Measurements from ENCODE around the gene CCDC90B. TPM values are rescaled to one million over a fixed set of nuclear protein-coding genes. Genes with fewer than 3 reads are reported as not detected.
A peak's percentile ranks its signal among the peaks of the same experiment; 100 is the strongest.

The CCDC90B gene
- total and polyA plus RNA-seq, 10 of the 15 experiments (the other 5 are each of a cell fraction or from before 2014, with no cell fraction given), result 33.2 to 91.5 (median 59.2) TPM

- no peak overlapping the region for H3K9ac ChIP-seq (ENCODE audit: control insufficient read depth, insufficient read depth, low read length)
- SMC1A ChIA-PET (ENCODE audit: uncharacterized antibody, unreplicated experiment), result interaction anchor here (1.0 to 1.2 kb wide), 3 partner anchors 14 to 26 kb away, joined by 3 to 4 read pairs (median 3); no protein-coding TSS in a partner anchor
- TF ChIP-seq NR2C1 (IDR thresholded peaks at IDR 0.05), result no peak
- CTCF ChIA-PET, result interaction anchor here (0.6 to 3.4 kb wide), 10 partner anchors 12 to 540 kb away, joined by 3 to 14 read pairs (median 3); no protein-coding TSS in a partner anchor
- intact Hi-C loops (cut with micrococcal nuclease; ENCODE audit: unreplicated experiment) (no loop called here), in situ Hi-C loops (cut with MboI) (no loop called here)
- H3K79me2 ChIP-seq (ENCODE audit: control insufficient read depth, insufficient read depth, low read length), result no peaks in the 10 kb centered on the region
- no peak overlapping the region for H3K4me3 ChIP-seq
- RAD21 ChIA-PET (ENCODE audit: unreplicated experiment), result interaction anchor here (0.9 to 1.7 kb wide), 3 partner anchors 10 to 26 kb away, joined by 3 to 4 read pairs (median 4); partner anchors contain the start of gene CCDC90B
- no peak overlapping the region for H3K4me2 ChIP-seq (ENCODE audit: control insufficient read depth, insufficient read depth)
- DNase-seq (ENCODE audit: low read depth, low spot score), result no peak
- no peaks in the 10 kb centered on the region for H4K20me1 ChIP-seq (ENCODE audit: control insufficient read depth, insufficient read depth)
- FAIRE-seq, result no peak
- H3K27ac ChIP-seq (ENCODE audit: control insufficient read depth, insufficient read depth), result no peak overlapping the region
- H3K27me3 ChIP-seq (replicated peaks in 1 of 2; ENCODE audit: control insufficient read depth in 2 of 2, insufficient read depth in 2 of 2, low read length in 1 of 2), result no peaks in the 10 kb centered on the region
- H3K4me1 ChIP-seq (ENCODE audit: control insufficient read depth, insufficient read depth, low read length), result no peaks in the 10 kb centered on the region
- no peak for ATAC-seq
- H2AFZ ChIP-seq (ENCODE audit: control insufficient read depth, low read depth, low read length), result no peak overlapping the region
- POLR2A ChIA-PET, result interaction anchor here (1.5 kb wide), 1 partner anchor 10 kb away, joined by 5 read pairs; the partner anchor contains the start of gene CCDC90B
- H3K36me3 ChIP-seq (ENCODE audit: control insufficient read depth in 2 of 2, insufficient read depth in 2 of 2, low read length in 1 of 2), result peaks cover 0 to 25% of the 10 kb centered on the region in 2 experiments; a peak in 3 of 4 replicates
- WGBS (ENCODE audit: insufficient coverage, insufficient replicate concordance, low lambda C conversion rate, missing lambda C conversion rate), result 86% methylated on average over 8 of the region's 8 CpGs
- no TSS peak for BruUV-seq (replicated peaks)
- no peaks in the 10 kb centered on the region; the same call in 2 of the 3 replicates for H3K9me3 ChIP-seq (replicated peaks; ENCODE audit: control insufficient read depth, insufficient read depth, low read length)
These were observed 10.1 kb downstream of the CCDC90B start for GRCh38 chr11:83275888-83276641.

- Histone ChIP-seq H3K4me2 (ENCODE audit: control insufficient read depth, insufficient read depth) (no peak overlapping the region), H3K27me3 (replicated peaks in 1 of 2; ENCODE audit: control insufficient read depth in 2 of 2, insufficient read depth in 2 of 2, low read length in 1 of 2) (no peaks in the 10 kb centered on the region), H3K4me1 (ENCODE audit: control insufficient read depth, insufficient read depth, low read length) (no peaks in the 10 kb centered on the region), H3K9ac (ENCODE audit: control insufficient read depth, insufficient read depth, low read length) (no peak overlapping the region), H3K36me3 (ENCODE audit: control insufficient read depth in 2 of 2, insufficient read depth in 2 of 2, low read length in 1 of 2) (peaks cover 0 to 25% of the 10 kb centered on the region in 2 experiments; a peak in 3 of 4 replicates), H4K20me1 (ENCODE audit: control insufficient read depth, insufficient read depth) (no peaks in the 10 kb centered on the region), H2AFZ (ENCODE audit: control insufficient read depth, low read depth, low read length) (no peak overlapping the region), H3K9me3 (replicated peaks; ENCODE audit: control insufficient read depth, insufficient read depth, low read length) (no peaks in the 10 kb centered on the region; the same call in 2 of the 3 replicates), H3K79me2 (ENCODE audit: control insufficient read depth, insufficient read depth, low read length) (no peaks in the 10 kb centered on the region), H3K27ac (ENCODE audit: control insufficient read depth, insufficient read depth) (no peak overlapping the region), H3K4me3 (no peak overlapping the region)
- ChIA-PET SMC1A (ENCODE audit: uncharacterized antibody, unreplicated experiment) (interaction anchor here (0.6 to 2.4 kb wide), 4 partner anchors 18 to 183 kb away, joined by 3 to 7 read pairs (median 4); no protein-coding TSS in a partner anchor), CTCF (interaction anchor here (0.9 to 3.4 kb wide), 3 partner anchors 20 to 62 kb away, joined by 4 to 14 read pairs (median 11); no protein-coding TSS in a partner anchor), POLR2A (interaction anchor here (0.9 kb wide), 1 partner anchor 10 kb away, joined by 5 read pairs; no protein-coding TSS in a partner anchor), RAD21 (ENCODE audit: unreplicated experiment) (no interaction called here)
- ATAC-seq, result no peak
- no peak for FAIRE-seq
- intact Hi-C loops (cut with micrococcal nuclease; ENCODE audit: unreplicated experiment), result no loop called here
- no TSS peak for BruUV-seq (replicated peaks)
- in situ Hi-C loops (cut with MboI), result no loop called here
- TF ChIP-seq SMAD1 (IDR thresholded peaks at IDR 0.05; ENCODE audit: low read depth, partially characterized antibody) (no peak), CHD4 (IDR thresholded peaks at IDR 0.05) (no peak), PAX5 (IDR thresholded peaks at IDR 0.05; ENCODE audit: borderline replicate concordance, low read depth, low read length) (no peak), CREB1 (IDR thresholded peaks at IDR 0.05; ENCODE audit: low read depth) (no peak), REST (IDR thresholded peaks at IDR 0.05; ENCODE audit: low read depth, low read length) (no peak), BRCA1 (IDR thresholded peaks at IDR 0.05; ENCODE audit: low read depth, low read length) (no peak), PAX8 (IDR thresholded peaks at IDR 0.05) (no peak), JUNB (IDR thresholded peaks at IDR 0.05) (peak; percentile 20; the same call in 1 of the 2 replicates)
- DNase-seq (ENCODE audit: low read depth, low spot score), result no peak
These were observed 13.5 kb downstream of the CCDC90B start for GRCh38 chr11:83272627-83273026.
